Mucosa of stomach (tissue), 1 donor: ENCODE measurements around the gene HES7.
"Not testable (repeated sequence)": the region's sequence is repeated elsewhere in the genome, so short reads cannot be mapped to it uniquely, and the experiment has no call there.

Source experiments
- H3K27me3 ChIP-seq: one replicate; pipeline ENCODE4 v1.7.0; 2013; ENCODE audit warnings: mild to moderate bottlenecking, low read length; ENCODE audit not compliant: control insufficient read depth, insufficient read depth
- H3K36me3 ChIP-seq: one replicate; pipeline ENCODE4 v1.7.0; 2013; ENCODE audit warnings: low read length; ENCODE audit not compliant: control insufficient read depth, insufficient read depth
- H3K4me1 ChIP-seq: one replicate; pipeline ENCODE4 v1.7.0; 2013; ENCODE audit warnings: mild to moderate bottlenecking, low read length; ENCODE audit not compliant: control insufficient read depth, insufficient read depth
- H3K4me3 ChIP-seq: one replicate; pipeline ENCODE4 v1.7.0; 2013; ENCODE audit warnings: low read length
- H3K9ac ChIP-seq: one replicate; pipeline ENCODE4 v1.7.0; 2013; ENCODE audit warnings: mild to moderate bottlenecking, low read length, moderate library complexity
- H3K9me3 ChIP-seq: one replicate; pipeline ENCODE4 v1.7.0; 2013; ENCODE audit warnings: mild to moderate bottlenecking, low read length, moderate library complexity; ENCODE audit not compliant: control insufficient read depth
- donor health status: Pancreatic carcinoma.

The HES7 gene

GRCh38 chr17:8110456-8110804 is 13.5 kb downstream of the HES7 start:
- peaks cover 9% of the 10 kb centered on the region for H3K4me1 ChIP-seq
- peak overlapping the region; percentile 50 for H3K4me3 ChIP-seq
- no peaks in the 10 kb centered on the region for H3K36me3 ChIP-seq
- no peak overlapping the region for H3K9ac ChIP-seq
- no peaks in the 10 kb centered on the region for H3K9me3 ChIP-seq
- H3K27me3 ChIP-seq: peaks cover 58% of the 10 kb centered on the region

- Histone ChIP-seq H3K4me3 (peak overlapping the region; percentile 50), H3K4me1 (peaks cover 9% of the 10 kb centered on the region), H3K27me3 (peaks cover 52% of the 10 kb centered on the region), H3K9ac (peak overlapping the region; percentile 53), H3K36me3 (no peaks in the 10 kb centered on the region), H3K9me3 (no peaks in the 10 kb centered on the region)
These were observed 14.0 kb downstream of the HES7 start for GRCh38 chr17:8109661-8110455.

DNA sequence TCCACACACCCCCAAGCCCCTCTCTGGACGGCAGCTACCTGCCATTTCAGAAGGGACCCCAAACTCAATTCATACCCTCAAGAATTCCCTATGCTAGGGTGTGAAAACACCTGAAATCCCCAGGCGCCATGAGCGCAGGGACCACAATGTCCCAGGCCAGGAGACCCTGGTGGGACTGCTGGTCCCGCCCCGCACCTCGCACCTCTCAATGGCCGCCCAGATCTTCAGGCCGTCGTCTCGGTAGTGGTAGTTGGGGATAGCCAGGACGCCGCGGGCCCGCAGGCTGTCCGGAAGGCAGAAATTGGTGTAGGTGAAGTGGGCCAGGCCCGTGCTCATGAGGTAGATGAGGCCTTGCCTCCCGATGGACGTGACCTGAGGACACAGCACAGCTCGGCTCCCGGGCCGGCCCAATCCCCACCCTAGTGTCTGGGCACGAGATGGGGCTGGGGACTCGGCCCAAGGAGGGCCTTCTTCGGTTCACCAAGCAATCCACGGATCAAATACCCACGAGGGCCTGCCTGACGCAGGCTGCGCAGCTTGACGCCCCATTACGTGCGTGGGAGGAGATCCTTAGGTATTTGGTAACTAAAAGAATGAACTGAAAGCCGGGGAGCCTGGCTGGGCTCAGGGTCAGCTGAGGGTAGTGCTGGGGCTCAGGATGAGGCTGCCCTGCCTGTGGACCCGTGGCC is 14.8 kb downstream of the HES7 start:
- no peak overlapping the region for H3K9ac ChIP-seq
- H3K27me3 ChIP-seq: peaks cover 45% of the 10 kb centered on the region
- no peaks in the 10 kb centered on the region for H3K36me3 ChIP-seq
- no peaks in the 10 kb centered on the region for H3K9me3 ChIP-seq
- no peak overlapping the region for H3K4me3 ChIP-seq
- peaks cover 9% of the 10 kb centered on the region for H3K4me1 ChIP-seq

- not testable (repeated sequence) for H3K9me3 ChIP-seq, H3K36me3 ChIP-seq, H3K9ac ChIP-seq, H3K4me3 ChIP-seq
- peaks cover 28% of the 10 kb centered on the region for H3K27me3 ChIP-seq
- H3K4me1 ChIP-seq: peaks cover 20% of the 10 kb centered on the region
These were observed 16.9 kb downstream of the HES7 start for GRCh38 chr17:8106980-8107379.

GRCh38 chr17:8105957-8106398 is 17.9 kb downstream of the HES7 start:
- no peaks in the 10 kb centered on the region for H3K36me3 ChIP-seq
- no peaks in the 10 kb centered on the region for H3K9me3 ChIP-seq
- peaks cover 18% of the 10 kb centered on the region for H3K27me3 ChIP-seq
- H3K9ac ChIP-seq: no peak overlapping the region
- no peak overlapping the region for H3K4me3 ChIP-seq
- peaks cover 20% of the 10 kb centered on the region for H3K4me1 ChIP-seq

GRCh38 chr17:8104911-8105310 is 19.0 kb downstream of the HES7 start:
- H3K4me1 ChIP-seq: peaks cover 14% of the 10 kb centered on the region
- no peaks in the 10 kb centered on the region for H3K9me3 ChIP-seq
- H3K27me3 ChIP-seq: peaks cover 7% of the 10 kb centered on the region
- no peak overlapping the region for H3K4me3 ChIP-seq
- H3K9ac ChIP-seq: no peak overlapping the region
- no peaks in the 10 kb centered on the region for H3K36me3 ChIP-seq

DNA sequence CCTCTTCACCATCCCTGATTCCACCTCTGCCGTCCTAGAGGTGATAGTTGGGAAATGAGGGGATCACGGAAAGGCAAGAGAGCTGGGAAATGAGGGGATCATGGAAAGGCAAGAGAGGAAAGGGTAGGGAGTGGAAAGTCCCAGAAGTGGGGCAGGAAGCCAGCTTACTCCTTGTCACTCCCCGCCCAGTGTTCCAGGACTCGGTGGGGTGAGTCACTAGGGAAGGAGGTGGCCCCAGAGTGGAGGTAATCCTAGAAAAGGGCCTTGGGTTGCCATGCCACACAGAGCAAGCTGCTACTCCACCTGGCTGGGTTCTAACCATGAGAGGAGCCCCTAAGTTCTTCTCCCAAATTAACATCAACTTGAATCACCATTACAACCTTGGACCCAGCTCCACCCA is 20.4 kb downstream of the HES7 start:
- Histone ChIP-seq H3K27me3 (no peaks in the 10 kb centered on the region), H3K4me1 (peaks cover 12% of the 10 kb centered on the region), H3K4me3 (no peak overlapping the region), H3K9me3 (no peaks in the 10 kb centered on the region), H3K9ac (no peak overlapping the region), H3K36me3 (no peaks in the 10 kb centered on the region)

DNA sequence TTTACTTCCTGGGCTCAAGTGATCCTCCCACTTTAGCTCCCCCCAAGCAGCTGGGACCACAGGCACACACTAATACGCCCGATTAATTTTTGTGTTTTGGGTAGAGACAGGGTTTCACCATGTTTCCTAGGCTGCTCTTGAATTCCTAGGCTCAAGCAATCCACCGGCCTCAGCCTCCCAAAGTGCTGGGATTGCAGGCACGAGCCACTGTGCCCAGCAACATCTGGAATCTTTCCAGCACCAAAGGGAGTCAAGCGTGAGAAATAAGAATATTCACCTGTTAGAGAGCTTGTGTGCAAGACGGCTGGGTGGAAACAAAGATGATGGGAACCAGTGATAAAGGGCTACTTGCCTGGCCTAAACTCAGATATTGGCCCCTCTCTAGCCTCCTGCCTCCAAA is 22.2 kb downstream of the HES7 start:
- Histone ChIP-seq H3K9ac (no peak overlapping the region), H3K27me3 (no peaks in the 10 kb centered on the region), H3K9me3 (no peaks in the 10 kb centered on the region), H3K36me3 (no peaks in the 10 kb centered on the region), H3K4me3 (no peak overlapping the region), H3K4me1 (peaks cover 12% of the 10 kb centered on the region)

DNA sequence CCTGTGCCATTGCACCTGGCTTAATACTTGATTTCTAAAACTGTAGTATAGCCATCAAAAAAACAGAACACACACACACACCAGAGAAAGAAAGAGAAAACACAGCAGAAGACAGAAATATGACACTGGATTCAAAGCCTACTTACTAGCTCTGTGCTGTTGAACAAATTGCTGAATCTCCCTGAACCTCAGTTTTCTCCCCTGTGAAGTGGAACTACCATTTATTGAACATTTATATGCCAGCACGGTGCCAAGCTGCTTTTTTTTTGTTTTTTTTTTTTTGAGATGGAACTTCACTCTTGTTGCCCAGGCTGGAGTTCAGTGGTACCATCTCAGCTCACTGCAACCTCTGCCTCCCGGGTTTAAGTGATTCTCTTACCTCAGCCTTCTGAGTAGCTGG is 23.1 kb downstream of the HES7 start:
- peaks cover 12% of the 10 kb centered on the region for H3K4me1 ChIP-seq
- H3K4me3 ChIP-seq: no peak overlapping the region
- H3K36me3 ChIP-seq: no peaks in the 10 kb centered on the region
- peaks cover 4% of the 10 kb centered on the region for H3K27me3 ChIP-seq
- H3K9ac ChIP-seq: no peak overlapping the region
- H3K9me3 ChIP-seq: no peaks in the 10 kb centered on the region

DNA sequence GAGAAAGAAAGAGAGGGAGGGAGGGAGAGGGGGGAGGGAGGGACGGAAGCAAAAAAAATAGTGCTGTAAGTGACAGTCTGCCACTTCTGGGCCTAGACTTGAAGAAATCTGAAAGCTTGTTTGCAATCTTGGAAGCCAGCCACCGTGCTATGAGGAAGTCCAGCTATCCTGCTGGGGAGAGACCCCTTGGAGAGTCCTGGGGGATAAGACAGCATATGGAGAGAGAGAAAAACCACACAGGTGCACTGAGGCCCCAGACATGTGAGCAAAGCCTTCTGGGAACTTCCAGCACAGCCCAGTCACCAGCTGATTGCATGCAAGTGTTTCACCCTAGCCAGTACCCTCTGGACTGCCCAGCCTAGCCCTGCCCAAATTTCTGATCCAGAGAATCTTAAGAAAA is 23.8 kb downstream of the HES7 start:
- H3K9ac ChIP-seq: no peak overlapping the region
- no peaks in the 10 kb centered on the region for H3K9me3 ChIP-seq
- no peaks in the 10 kb centered on the region for H3K36me3 ChIP-seq
- peaks cover 12% of the 10 kb centered on the region for H3K4me1 ChIP-seq
- H3K27me3 ChIP-seq: peaks cover 9% of the 10 kb centered on the region
- H3K4me3 ChIP-seq: no peak overlapping the region

- H3K27me3 ChIP-seq: peaks cover 24% of the 10 kb centered on the region
- no peak overlapping the region for H3K4me3 ChIP-seq
- H3K36me3 ChIP-seq: no peaks in the 10 kb centered on the region
- H3K9me3 ChIP-seq: no peaks in the 10 kb centered on the region
- H3K9ac ChIP-seq: no peak overlapping the region
- H3K4me1 ChIP-seq: no peaks in the 10 kb centered on the region
These were observed 27.4 kb downstream of the HES7 start for GRCh38 chr17:8096541-8096940.

DNA sequence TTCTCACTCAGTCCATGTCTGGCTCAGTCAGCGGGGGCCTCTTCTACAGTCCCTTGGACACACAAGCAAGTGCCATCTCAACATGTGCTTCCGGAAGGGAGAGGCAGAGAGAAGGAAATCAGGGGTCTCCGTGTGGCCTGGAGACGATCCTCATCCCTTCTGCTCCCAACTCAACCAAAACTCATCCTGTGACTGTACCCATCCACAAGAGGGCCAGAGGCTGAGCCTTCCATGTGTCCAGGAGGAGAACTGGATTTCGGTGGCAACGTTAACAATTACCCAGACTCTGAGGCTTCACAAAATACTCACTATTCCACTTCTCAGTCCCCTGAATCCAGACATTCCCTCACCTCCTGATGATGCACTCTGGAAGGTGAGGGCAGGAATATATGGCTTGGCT is 28.5 kb downstream of the HES7 start:
- no peak overlapping the region for H3K4me3 ChIP-seq
- no peaks in the 10 kb centered on the region for H3K4me1 ChIP-seq
- no peak overlapping the region for H3K9ac ChIP-seq
- peaks cover 36% of the 10 kb centered on the region for H3K27me3 ChIP-seq
- H3K36me3 ChIP-seq: no peaks in the 10 kb centered on the region
- no peaks in the 10 kb centered on the region for H3K9me3 ChIP-seq
